Effector memory CD8-positive, alpha-beta T cell (primary cell): ENCODE results near the gene DAPK1.

Experiments used
- ATAC-seq: fragments of 150-1000 bp; cut with Tn5 transposase; replicated peaks from 2 replicates; pipeline ENCODE4 v1.10.0; 2021; ENCODE audit warnings: mild to moderate bottlenecking, moderate library complexity
- DNase-seq, 3 experiments: peaks; one replicate each; pipeline ENCODE4 v3.0.0; 2021
- H3K27ac Mint-ChIP-seq, 2 donors: one replicate each; pipeline ENCODE4 v1.8.0; 2022; ENCODE audit warnings: mild to moderate bottlenecking in 2 of 2, mixed read lengths in 2 of 2, moderate library complexity in 2 of 2
- H3K27me3 Mint-ChIP-seq, 2 donors: one replicate each; pipeline ENCODE4 v1.8.0; 2022; ENCODE audit warnings: mixed read lengths in 2 of 2
- H3K36me3 Mint-ChIP-seq: one replicate; pipeline ENCODE4 v1.8.0; 2022; ENCODE audit warnings: mild to moderate bottlenecking, moderate library complexity, mixed read lengths; ENCODE audit not compliant: insufficient read depth
- H3K4me1 Mint-ChIP-seq, 2 donors: one replicate each; pipeline ENCODE4 v1.8.0; 2022; ENCODE audit warnings: low read depth in 2 of 2, mixed read lengths in 2 of 2
- H3K4me3 Mint-ChIP-seq, 2 donors: one replicate each; pipeline ENCODE4 v1.8.0; 2022; ENCODE audit warnings: mild to moderate bottlenecking in 2 of 2, mixed read lengths in 2 of 2, moderate library complexity in 2 of 2
- H3K9me3 Mint-ChIP-seq, 2 donors: one replicate each; pipeline ENCODE4 v1.8.0; 2022; ENCODE audit warnings: mixed read lengths in 2 of 2

Gene DAPK1

DNA sequence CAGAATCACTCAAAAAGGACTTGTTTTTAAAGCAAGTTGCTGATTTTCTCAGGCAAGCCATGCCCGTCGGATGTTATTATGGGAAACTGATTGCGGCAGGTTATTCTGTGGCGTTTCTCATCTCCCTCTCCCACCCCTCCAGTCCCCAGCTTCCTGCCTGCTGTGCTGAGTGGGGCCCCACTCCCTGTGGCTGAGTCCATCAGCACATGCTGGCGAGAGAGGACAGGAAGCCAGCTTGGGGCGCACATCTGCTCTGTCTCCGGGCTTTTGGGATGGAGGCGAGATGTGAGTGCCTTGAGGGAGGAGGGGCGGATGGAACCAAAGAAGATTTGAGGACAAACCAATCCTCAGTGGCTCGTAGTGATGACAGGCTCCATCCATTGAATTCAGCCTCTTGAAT is 108.0 kb downstream of the DAPK1 start:
- no peak for DNase-seq
- Mint-ChIP-seq H3K36me3 (no peaks in the 10 kb centered on the region), H3K4me1 (no peaks in the 10 kb centered on the region), H3K4me3 (no peak overlapping the region), H3K27me3 (peaks cover 26 to 42% of the 10 kb centered on the region in 2 donors), H3K9me3 (no peaks in the 10 kb centered on the region), H3K27ac (no peak overlapping the region)
- ATAC-seq = no peak

DNA sequence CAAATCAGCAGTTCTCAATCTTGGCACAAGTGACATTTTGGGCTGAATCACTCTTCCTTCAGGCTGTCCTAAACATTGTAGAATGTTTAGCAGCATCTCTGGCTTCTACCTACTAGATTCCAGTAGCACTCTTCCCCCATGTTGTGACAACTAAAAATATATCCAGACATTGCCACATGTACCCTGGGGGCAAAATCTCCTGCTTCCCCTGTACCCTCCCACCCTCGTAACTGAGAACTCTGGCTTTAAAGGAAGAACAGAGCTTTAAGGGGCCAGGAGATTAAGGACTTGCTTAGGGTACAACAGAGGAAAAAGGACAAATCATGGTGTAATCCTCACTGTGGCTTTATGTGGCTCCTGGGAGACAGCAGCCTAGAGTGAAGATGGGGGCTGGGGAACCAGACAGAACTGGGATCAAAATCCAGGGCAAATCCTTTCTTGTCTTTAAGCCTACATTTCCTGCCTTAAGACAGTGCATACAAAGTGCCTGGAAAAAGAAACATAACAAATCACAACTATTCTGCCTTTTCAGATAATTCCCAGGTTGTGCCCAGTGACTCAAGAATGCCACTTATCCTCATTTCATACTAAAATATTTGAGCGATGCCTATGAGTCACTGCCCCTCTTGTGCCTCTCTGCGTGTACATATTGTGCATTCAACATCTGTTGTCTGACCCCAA is 109.3 kb downstream of the DAPK1 start:
- no peaks in the 10 kb centered on the region for H3K36me3 Mint-ChIP-seq
- no peak for ATAC-seq
- H3K4me3 Mint-ChIP-seq = no peak overlapping the region
- peaks cover 26 to 37% of the 10 kb centered on the region in 2 donors for H3K27me3 Mint-ChIP-seq
- no peak for DNase-seq
- H3K9me3 Mint-ChIP-seq = no peaks in the 10 kb centered on the region
- no peak overlapping the region for H3K27ac Mint-ChIP-seq
- H3K4me1 Mint-ChIP-seq = no peaks in the 10 kb centered on the region

- Mint-ChIP-seq H3K27ac (no peak overlapping the region), H3K4me3 (no peak overlapping the region), H3K27me3 (peaks cover 23 to 32% of the 10 kb centered on the region in 2 donors), H3K36me3 (no peaks in the 10 kb centered on the region), H3K9me3 (no peaks in the 10 kb centered on the region), H3K4me1 (no peaks in the 10 kb centered on the region)
- ATAC-seq = no peak
- no peak for DNase-seq
Observed at GRCh38 chr9:87607859-87608258, 110.2 kb downstream of the DAPK1 start.

- ATAC-seq = no peak
- DNase-seq = no peak
- H3K4me1 Mint-ChIP-seq = no peaks in the 10 kb centered on the region
- no peak overlapping the region for H3K27ac Mint-ChIP-seq
- H3K9me3 Mint-ChIP-seq = no peaks in the 10 kb centered on the region
- H3K4me3 Mint-ChIP-seq = no peak overlapping the region
- no peaks in the 10 kb centered on the region for H3K36me3 Mint-ChIP-seq
- H3K27me3 Mint-ChIP-seq = peaks cover 23 to 27% of the 10 kb centered on the region in 2 donors
Observed at GRCh38 chr9:87609002-87609401, 111.3 kb downstream of the DAPK1 start.

DNA sequence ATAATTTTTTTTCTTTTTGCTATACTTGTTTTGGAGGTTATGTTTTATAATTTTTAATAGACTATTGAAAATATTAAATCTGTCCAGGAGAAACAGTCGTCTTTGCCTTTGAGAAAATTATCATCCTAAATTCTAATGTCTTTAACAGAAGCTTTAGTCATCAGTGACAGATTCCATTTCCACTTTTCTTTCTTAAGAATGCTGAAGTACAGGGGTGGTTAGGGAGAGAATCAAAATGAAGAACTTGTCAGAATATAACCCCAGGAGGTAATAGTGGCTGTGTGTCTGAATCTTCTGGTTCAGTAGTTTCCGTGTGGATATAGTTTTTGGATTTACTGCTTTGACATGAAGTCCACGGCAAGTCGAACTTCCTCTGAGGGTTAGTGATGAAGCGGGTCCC is 111.8 kb downstream of the DAPK1 start:
- ATAC-seq = no peak
- H3K36me3 Mint-ChIP-seq = no peaks in the 10 kb centered on the region

GRCh38 chr9:87610200-87611155 is 112.8 kb downstream of the DAPK1 start:
- DNase-seq = no peak
- H3K36me3 Mint-ChIP-seq = no peaks in the 10 kb centered on the region
- H3K4me1 Mint-ChIP-seq = no peaks in the 10 kb centered on the region
- H3K27ac Mint-ChIP-seq = no peak overlapping the region
- no peak for ATAC-seq
- no peak overlapping the region for H3K4me3 Mint-ChIP-seq
- H3K9me3 Mint-ChIP-seq = no peaks in the 10 kb centered on the region
- H3K27me3 Mint-ChIP-seq = peaks cover 9 to 21% of the 10 kb centered on the region in 2 donors

More for the DNA sequence above, 111.8 kb downstream of the DAPK1 start:
- H3K9me3 Mint-ChIP-seq = no peaks in the 10 kb centered on the region
- no peak overlapping the region for H3K27ac Mint-ChIP-seq
- H3K4me1 Mint-ChIP-seq = no peaks in the 10 kb centered on the region
- peaks cover 19 to 24% of the 10 kb centered on the region in 2 donors for H3K27me3 Mint-ChIP-seq
- no peak for DNase-seq
- no peak overlapping the region for H3K4me3 Mint-ChIP-seq

DNA sequence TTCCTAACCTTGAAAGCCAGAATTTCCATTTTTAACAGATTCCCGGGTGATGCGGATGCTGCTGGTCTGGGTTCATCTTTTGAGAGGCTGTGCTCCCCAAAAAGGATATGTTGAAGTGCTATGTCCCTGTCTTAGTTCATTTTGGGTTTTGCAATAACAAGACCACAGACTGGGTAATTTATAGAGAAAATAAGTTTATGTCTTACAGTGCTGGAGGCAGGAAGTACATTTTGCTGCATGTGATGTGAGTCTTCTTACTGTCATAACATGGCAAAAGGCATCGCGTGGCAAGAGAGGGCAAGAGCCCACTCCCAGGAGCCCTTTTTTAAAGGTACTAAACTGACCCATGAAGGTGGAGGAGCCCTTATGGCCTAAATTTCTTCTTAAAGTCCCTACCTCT is 114.1 kb downstream of the DAPK1 start:
- ATAC-seq (no peak), DNase-seq (no peak)
- peaks cover 5 to 21% of the 10 kb centered on the region in 2 donors for H3K27me3 Mint-ChIP-seq
- H3K36me3 Mint-ChIP-seq = no peaks in the 10 kb centered on the region
- no peaks in the 10 kb centered on the region for H3K4me1 Mint-ChIP-seq
- no peak overlapping the region for H3K4me3 Mint-ChIP-seq
- no peaks in the 10 kb centered on the region for H3K9me3 Mint-ChIP-seq
- H3K27ac Mint-ChIP-seq = no peak overlapping the region

DNA sequence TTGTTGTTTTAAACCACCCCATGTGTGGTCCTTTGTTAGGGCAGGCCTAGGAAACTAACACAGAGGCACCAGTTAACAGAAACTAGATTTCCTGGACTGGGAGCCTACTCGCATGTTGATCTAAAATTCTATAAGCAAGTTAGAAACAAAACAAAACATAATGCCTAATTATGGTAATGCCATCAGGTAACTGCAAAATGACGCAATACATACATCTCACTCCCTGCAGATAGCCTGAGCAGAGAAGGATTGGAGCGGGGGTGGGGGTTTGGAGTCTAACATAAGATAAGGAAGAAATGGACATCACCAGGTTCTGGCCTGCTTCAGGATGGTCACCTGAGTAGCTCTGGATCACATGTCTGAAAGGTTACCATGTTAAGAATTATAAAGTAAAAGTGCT is 114.9 kb downstream of the DAPK1 start:
- no peak for ATAC-seq
- no peaks in the 10 kb centered on the region for H3K4me1 Mint-ChIP-seq

GRCh38 chr9:87613265-87614111 is 115.8 kb downstream of the DAPK1 start:
- no peak overlapping the region for H3K4me3 Mint-ChIP-seq
- H3K27me3 Mint-ChIP-seq = peaks cover 5 to 21% of the 10 kb centered on the region in 2 donors
- DNase-seq (no peak), ATAC-seq (no peak)
- no peaks in the 10 kb centered on the region for H3K36me3 Mint-ChIP-seq
- H3K27ac Mint-ChIP-seq = no peak overlapping the region
- no peaks in the 10 kb centered on the region for H3K4me1 Mint-ChIP-seq
- H3K9me3 Mint-ChIP-seq = peaks cover 0 to 8% of the 10 kb centered on the region in 2 donors

More for the DNA sequence above, 114.9 kb downstream of the DAPK1 start:
- H3K27ac Mint-ChIP-seq = no peak overlapping the region
- H3K9me3 Mint-ChIP-seq = peaks cover 0 to 2% of the 10 kb centered on the region in 2 donors
- no peaks in the 10 kb centered on the region for H3K36me3 Mint-ChIP-seq
- no peak overlapping the region for H3K4me3 Mint-ChIP-seq
- peaks cover 5 to 21% of the 10 kb centered on the region in 2 donors for H3K27me3 Mint-ChIP-seq
- DNase-seq = no peak

GRCh38 chr9:87614397-87614796 is 116.7 kb downstream of the DAPK1 start:
- DNase-seq (no peak), ATAC-seq (no peak)

DNA sequence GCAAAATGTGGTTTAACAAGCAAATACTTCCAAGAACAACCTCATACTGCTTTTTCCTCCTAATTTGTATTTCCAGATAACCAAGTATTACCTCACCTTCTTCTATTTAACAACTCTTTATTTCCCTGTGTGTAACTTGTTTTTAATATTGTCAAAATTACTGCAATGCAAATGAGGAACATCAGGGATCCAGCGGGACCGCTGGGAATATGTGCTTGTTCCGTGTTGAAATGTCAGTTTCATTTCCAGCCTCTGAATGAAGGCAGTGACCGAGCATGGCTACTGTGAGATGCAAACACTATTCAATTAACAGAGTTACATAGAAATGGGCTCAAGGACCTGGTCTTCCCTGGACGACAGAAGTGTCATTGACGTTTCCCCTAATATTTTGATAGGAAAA is 117.5 kb downstream of the DAPK1 start:
- H3K4me3 Mint-ChIP-seq = no peak overlapping the region
- H3K4me1 Mint-ChIP-seq = no peaks in the 10 kb centered on the region
- no peaks in the 10 kb centered on the region for H3K36me3 Mint-ChIP-seq
- ATAC-seq (no peak), DNase-seq (no peak)
- H3K27ac Mint-ChIP-seq = no peak overlapping the region
- peaks cover 5 to 9% of the 10 kb centered on the region in 2 donors for H3K27me3 Mint-ChIP-seq
- H3K9me3 Mint-ChIP-seq = peaks cover 0 to 8% of the 10 kb centered on the region in 2 donors

More at GRCh38 chr9:87614397-87614796, 116.7 kb downstream of the DAPK1 start:
- H3K27ac Mint-ChIP-seq = no peak overlapping the region
- no peaks in the 10 kb centered on the region for H3K4me1 Mint-ChIP-seq
- H3K4me3 Mint-ChIP-seq = no peak overlapping the region
- H3K36me3 Mint-ChIP-seq = no peaks in the 10 kb centered on the region
- peaks cover 0 to 8% of the 10 kb centered on the region in 2 donors for H3K9me3 Mint-ChIP-seq
- H3K27me3 Mint-ChIP-seq = peaks cover 5 to 16% of the 10 kb centered on the region in 2 donors

DNA sequence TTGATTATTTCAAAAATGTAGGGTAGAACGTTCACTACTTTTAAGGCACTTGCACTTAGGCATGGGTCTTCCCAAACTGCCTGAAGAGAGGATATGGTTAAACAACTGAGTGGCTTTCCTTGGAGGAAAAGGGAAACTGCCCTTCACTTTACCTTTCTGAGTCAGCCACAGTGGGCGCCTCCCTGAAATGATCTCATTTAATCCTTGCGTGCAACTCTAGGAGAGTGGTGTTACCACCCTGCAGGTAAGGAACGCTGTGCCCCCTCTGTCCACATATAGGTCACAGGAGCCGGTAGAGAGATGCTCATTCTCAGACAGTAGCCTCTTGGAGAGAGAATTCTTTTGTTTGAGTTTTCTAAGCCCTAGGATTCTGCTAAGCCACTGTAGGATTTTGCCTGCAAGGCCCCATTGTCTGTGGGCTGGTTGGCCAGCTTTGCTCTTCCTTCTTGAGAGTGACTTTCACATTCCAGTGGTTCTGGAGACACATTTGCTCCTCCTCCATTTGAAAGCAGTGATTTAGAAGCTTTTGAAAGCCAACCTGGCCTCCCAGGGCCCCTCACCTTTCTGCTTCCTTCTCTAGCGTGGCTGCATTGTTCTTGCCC is 118.0 kb downstream of the DAPK1 start:
- no peak overlapping the region for H3K4me3 Mint-ChIP-seq
- no peak for DNase-seq
- no peak for ATAC-seq
- peaks cover 0 to 8% of the 10 kb centered on the region in 2 donors for H3K9me3 Mint-ChIP-seq
- H3K4me1 Mint-ChIP-seq = no peaks in the 10 kb centered on the region
- H3K27ac Mint-ChIP-seq = no peak overlapping the region
- H3K27me3 Mint-ChIP-seq = peaks cover 6 to 13% of the 10 kb centered on the region in 2 donors
- H3K36me3 Mint-ChIP-seq = no peaks in the 10 kb centered on the region

DNA sequence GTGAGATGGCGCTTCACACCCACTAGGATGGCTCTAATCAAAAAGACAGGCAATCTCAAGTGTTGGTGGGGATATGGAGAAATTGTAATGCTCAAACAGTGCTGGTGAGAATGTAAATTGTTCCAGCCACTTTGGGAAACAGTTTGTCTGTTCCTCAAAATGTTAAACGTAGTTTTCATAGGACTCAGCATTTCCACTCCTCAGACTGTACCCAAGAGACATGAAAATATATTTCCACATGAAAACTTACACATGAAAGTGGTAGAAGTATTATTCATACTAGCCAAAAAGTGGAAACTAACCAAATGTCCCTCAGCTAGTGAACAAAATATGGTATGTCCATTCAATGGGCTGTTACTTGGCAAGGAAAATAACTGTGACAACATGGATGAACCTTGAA is 120.6 kb downstream of the DAPK1 start:
- no peak overlapping the region for H3K4me3 Mint-ChIP-seq
- H3K27me3 Mint-ChIP-seq = peaks cover 23 to 30% of the 10 kb centered on the region in 2 donors
- ATAC-seq (no peak), DNase-seq (no peak)
- no peak overlapping the region for H3K27ac Mint-ChIP-seq
- H3K4me1 Mint-ChIP-seq = no peaks in the 10 kb centered on the region
- no peaks in the 10 kb centered on the region for H3K36me3 Mint-ChIP-seq
- H3K9me3 Mint-ChIP-seq = peaks cover 0 to 8% of the 10 kb centered on the region in 2 donors
